GM18870 (cell line): ENCODE results near the gene BMPER.

Source experiments
- ATAC-seq: cut with Tn5 transposase; IDR thresholded peaks from one replicate; pipeline ENCODE4 v1.9.1; 2021; ENCODE audit warnings: moderate library complexity; ENCODE audit not compliant: unreplicated experiment

Gene BMPER

DNA sequence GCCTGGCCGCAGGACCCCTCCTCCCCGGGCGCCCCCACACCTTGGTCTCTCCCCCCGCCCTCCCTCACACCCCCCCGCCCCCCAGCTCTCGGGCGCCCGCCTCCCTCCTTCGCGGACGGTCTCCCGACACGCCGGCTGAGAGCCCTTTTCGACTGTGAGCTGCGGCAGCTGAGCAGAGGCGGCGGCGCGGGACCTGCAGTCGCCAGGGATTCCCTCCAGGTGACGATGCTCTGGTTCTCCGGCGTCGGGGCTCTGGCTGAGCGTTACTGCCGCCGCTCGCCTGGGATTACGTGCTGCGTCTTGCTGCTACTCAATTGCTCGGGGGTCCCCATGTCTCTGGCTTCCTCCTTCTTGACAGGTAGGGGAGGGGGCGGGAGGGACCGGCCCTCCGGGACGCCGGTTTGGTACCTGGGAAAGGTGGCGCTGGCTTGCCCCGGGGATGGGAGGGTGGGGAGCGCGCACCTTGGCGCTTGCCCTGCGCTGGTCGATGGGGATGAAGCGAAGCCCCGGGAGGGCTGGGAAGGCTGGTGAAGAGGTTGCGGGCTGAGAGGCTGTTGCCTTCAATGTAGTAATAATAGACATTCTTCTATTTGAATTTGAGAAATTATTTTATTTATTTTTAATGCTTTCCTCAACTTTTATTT is at the start of gene BMPER:
TSS of gene BMPER (plus strand) at position 151 of the 644 bp plus-strand sequence. CDS start at position 226, 75 bp downstream.
- no peak for ATAC-seq

DNA sequence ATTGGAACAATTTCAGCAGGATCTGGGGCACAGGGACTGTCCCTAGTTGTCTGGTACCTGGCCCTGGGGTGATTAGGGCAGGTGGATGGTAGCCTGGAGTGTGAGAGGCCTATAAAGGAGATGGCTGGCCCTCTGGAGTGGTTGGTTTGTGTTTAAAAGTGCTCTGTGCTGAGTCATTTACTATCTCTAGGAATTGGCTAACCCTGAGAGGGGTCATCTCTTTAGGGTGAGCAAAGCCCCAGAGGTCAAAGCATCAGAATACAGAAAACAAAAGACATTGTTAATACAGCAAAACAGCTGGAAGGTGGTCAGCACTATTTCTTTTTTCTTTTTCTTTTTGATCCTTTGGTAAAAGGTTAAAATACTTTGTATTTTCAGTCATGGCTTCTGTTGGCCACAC is 43.4 kb upstream of the BMPER start:
- no peak for ATAC-seq

DNA sequence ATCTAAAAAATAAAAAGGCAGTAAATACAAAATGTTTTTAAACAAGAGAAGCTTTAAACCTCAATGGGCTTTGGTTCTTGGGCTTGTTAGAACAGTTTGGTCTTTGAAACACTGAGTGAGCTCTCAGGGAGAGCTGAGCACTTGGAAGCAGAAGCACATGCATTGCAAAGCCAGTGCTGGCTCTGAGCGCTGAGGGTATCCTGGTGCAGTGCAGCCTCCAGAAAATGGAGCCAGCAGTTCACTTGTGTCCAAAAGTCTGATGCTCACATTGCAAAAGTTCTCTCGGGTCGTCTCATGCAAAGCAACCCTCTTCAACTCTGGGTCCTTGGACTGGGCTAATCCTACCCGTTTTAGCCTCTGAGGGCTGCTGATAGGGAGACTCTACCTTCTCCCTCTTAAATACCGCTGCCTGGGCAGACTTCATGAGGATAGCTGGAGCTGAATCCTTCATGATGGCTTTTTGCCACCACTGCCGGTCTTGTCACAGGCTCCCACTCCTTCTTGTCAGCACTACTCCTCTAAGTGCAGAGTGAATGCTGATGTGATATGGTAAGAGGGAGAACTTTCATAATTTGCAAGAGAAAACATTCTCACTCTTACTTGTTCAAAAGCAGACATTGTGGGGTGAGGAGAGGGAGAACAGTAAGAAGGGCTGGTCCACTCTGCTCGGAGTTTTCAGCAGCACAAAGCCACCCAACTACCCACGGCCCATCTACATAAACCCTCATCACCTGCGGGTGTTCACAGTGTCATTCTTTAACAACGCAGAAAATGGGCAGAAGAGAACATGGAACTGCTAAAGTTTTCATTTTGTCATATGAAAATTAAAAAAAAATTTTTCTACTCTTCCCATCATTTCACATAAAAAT is 42.2 kb upstream of the BMPER start:
- ATAC-seq = no peak

DNA sequence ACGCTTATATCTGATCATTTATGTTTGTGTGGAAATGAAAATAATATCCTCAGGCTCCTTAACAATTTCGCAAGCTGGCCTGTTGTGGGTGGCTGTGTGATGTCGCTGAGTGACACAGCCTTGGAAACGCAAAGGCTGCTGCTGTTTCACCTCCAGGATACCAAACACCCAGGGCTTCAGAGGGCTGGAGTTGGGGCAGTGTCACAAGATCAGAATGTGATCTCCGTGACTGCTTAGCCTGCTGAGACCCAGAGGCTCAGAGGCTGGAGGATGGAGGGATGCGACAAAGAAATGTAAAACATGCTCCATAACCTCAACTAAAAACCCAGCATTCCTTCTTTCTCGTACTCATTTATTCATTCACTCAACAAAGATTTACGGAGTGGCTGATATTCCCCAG is 37.2 kb upstream of the BMPER start:
- ATAC-seq = no peak

DNA sequence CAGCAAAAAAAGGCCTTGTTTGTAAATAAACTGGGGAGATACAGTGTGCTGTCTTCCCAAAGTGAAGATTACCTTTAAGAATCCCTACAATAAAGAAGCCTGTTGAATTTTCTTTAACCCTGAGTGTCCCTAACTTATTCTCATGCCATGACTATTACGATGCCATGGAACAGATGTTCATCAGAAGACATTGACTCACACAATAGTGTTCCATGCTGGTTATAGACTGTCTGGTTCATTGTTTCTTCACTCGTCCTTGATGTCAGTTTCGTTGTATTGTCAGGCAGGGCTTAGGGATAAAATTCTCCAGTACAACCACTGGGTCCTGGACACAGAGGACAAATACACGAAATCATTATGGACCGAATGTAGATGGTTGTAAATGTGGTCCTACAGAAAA is 36.2 kb upstream of the BMPER start:
- no peak for ATAC-seq

DNA sequence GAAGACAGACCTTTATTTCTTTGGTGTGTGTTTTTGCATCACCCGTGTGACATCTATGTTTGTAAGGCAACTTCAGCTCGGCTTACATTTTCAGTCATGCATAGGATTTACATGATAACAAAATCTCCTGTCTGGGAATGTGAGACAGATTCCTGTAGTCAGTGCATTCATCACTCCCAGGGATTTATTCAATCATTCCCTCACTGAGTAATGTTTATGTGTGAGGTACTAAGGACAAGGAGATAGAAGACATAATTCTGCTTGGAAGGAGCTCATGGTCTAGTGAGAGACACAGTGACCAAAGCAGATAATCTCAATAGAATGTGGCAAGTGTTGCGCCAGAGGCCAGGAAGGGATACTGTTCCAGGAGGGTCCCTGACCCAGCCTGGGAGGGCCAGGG is 35.2 kb upstream of the BMPER start:
- ATAC-seq = no peak

DNA sequence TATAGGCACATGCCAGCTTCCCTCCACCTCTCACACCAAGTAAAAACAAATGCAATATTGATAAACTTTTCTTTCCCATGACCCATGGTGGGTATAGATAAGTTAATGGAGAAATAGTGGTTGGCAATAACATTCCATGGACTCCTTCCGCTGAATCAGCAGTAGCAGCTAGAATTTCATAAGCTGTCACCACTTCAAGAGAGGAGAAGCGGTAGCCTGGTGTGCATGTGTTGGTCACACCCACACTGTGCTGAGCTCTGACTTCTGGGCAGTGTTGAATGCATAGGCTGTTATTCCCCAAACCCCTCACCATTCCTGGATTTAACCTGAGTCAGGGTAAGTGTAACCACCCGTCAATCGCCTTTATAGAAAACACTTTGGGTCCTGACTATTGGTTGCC is 32.5 kb upstream of the BMPER start:
- ATAC-seq = no peak

DNA sequence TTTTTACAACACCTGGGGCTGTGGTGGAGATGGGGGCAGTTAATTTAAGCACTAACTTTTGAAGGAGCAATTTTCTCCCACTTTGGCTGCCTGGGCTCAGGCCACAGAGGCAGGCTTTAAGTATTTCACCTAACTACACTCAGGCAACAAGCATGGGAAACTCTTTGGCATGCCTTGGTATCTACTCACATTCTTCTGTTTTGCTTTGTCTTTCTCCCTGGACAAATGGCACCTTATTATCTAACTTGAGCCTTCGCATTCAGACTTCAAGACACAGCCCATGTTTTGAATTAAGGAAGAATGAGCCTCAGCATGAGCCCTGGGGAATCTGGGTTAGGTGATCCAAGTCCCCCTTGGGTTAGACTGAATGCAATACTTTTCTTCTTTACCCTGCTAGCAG is 31.8 kb upstream of the BMPER start:
- no peak for ATAC-seq

DNA sequence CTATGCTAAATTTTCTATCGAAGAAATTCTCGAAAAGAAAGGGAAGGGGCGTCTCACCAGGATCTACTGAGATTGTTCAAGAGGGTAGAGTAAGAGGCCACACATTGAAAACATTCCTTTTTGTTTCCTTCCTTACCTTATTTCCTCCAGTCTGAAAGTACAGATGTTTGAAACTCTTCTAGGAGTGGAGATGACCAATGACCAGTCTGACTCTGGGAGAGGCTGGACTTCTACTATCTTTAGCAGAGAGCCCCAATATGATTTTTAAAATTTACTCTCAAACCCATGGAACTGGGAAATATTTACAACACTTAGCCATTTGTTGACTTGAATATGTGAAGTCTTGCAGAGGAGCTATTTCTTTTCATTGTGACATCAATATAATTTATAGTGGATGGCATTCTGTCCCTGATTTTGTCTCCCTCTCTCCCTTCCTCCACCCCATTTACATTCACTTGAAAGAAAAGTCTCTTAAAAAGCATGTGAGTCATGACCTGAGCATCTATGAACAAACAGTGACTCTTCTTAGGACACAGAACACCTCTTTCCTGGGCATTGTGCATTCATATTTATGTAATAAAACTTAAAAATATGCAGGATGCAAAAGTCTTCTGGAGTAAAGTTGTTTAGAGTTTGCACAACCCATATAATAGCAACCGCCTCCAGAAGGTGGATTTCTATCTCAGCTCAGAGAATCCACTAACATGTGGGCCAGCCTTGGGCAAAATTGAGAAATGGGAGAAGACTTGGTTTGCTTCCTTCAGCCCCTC is 31.2 kb upstream of the BMPER start:
- no peak for ATAC-seq

DNA sequence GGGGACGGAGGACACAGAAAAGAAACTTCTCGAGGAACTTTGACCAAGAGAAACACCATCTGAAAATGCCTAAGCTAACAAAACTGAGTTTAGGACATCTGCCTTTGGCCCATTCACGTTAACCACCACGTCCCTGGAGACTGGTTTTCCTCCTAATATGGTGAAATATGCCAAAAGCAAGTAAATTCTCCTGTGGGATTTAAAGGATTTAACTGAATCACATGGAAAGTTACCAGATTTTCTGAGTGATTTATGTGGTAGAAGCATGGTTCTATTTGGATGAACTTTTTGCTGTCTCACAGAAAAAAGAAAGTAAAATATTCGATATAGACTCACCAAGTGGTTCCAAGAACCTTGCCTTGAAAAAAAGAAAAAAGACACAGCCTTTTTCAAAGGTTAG is 30.4 kb upstream of the BMPER start:
- ATAC-seq = no peak

DNA sequence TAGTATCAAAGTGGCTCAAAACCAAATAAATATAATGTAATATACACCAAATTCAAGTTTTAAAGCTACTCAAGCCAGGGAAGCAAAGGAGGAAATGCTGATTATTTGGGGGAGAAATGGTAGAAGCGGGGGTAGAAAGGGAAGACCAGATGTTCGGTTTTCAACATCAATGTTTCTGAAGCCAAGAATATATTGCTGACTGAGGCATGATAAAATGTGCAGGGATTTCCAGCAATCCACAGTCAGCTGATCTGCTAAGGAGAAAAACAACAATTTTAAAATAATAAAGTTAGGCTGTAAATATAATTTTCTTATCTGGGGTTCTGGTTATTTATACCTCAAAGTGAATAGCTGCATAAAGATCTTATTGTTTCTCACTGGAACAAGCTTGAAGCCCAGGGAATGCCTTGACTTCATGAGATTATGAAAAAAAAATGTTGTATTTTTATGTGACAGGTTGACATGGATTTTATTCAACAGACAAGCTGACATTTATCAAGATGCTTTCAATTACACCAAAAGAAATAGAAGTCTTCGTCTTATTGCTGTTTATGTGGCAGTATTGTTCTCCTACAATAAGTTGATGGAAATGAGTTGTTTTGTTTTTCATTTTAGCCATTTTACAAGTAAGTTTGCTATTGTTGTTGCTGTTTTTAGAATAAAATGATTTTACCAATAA is 28.6 kb upstream of the BMPER start:
- ATAC-seq = no peak

DNA sequence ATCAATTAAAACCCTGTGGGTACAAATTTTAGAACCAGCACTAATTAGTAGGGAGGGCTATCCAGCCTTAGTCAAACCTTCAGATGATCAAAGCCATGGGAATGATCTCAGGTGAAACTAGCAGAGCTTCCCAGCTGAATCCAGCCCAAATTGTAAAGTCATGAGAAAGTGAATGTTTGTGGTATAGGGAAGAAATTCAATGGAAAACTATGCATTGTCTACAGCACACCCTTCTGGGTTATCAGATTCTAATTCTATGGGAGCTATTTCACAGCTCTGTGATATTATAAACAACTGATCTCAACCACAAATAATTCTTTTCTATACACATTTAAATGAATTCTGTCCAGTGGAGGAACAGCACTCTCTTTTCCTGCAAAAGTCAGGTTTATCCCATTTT is 24.6 kb upstream of the BMPER start:
- ATAC-seq = no peak

DNA sequence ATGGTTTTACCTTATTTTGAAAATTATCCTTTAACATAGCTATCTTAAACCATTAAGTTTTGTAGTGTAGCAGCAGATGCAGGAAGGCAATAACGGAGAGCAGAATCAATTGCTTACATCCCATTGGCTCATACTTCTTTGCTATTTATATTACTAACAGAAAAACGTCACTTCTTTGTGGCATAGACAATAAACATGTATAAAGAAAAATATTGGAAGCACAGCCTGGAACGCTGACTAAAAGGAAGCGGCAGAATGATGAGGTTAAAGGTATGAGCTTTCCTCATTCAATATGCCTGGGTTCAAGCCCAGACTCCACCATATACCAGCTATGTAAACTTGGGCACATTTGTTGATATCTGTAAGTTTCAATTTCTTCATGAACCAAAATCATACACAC is 24.0 kb upstream of the BMPER start:
- ATAC-seq = no peak

DNA sequence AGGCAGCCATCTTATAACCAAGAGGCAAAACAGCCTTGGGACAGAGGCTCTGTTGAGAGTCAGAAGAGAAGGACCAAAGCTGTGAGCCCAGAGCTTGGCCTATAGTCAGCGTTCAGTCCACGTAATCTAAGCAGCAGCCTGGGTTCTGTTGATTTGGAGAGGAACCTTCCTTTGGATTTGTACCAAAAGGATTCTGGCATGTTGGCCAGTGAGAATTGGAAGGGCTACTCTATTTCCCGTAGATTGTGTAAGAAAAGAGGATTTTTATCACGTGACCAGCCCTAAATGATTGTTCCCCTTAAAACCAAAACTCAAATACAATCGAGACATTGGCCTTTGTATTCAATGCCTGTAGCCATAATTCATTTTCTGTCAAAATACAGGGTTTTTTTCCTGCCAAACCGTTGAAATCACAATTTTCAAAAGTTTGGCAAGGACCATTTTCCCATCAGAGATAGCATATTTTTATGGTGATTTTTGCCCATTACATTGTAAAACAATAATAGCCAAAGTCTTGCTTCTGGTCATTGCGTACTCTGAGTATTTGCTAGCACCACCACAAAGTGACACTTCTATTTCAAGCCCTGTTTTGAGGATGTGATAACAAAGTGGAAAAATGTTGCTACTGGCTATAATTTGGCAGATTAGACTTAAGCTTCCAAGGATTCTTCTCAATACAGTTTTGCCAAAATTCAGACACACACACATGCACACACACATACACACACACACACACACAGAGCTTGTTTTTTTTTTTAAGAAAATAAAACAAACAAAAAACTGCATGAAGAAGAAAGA is 23.1 kb upstream of the BMPER start:
- ATAC-seq = no peak

DNA sequence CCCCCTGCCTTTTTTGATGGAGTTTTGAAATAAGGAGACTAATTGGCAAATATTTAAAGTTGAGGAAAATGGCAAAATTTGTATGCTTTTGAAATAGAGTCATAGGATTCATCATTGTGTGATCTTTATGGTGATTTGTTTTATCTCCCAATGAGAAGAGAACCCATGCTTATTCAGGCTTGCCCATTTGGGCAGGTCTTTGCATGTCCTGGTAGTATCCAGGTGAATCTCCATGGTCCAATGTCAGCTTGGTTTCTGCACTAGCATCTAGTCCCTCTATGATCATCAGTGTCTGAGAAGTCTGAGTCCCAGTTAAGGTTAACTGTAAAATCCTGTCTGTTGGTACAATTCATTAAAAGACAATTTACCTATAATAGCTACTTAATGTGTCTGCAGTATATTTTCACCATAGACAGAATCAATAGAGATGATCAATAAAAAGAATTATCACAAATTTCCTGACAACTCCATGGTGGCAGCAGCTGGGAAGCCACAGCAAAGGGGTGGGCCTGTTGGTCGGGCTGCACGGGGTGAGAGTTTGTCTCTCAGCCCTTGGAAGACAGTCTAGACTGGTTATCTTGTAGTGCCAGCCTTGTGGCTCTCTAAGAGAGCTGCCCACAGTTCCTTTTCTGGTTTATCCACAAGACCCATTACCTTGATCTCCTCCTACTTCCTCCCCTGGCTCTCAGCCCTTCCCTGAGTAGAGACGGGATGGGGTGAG is 22.2 kb upstream of the BMPER start:
- no peak for ATAC-seq

DNA sequence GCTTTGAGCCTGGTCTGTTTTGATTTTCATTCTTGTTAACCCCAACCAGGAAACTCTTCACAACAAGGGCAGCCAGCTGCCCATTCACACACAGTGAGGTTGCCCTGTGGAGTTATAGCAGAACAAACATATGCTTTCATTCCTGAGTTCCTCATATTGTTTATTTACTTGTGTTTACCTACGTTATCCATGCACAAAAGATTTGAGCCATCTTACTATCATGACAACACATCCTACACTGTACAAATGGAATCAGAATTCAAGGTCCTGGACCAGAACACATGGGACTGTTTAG is 21.7 kb upstream of the BMPER start:
- ATAC-seq = no peak

DNA sequence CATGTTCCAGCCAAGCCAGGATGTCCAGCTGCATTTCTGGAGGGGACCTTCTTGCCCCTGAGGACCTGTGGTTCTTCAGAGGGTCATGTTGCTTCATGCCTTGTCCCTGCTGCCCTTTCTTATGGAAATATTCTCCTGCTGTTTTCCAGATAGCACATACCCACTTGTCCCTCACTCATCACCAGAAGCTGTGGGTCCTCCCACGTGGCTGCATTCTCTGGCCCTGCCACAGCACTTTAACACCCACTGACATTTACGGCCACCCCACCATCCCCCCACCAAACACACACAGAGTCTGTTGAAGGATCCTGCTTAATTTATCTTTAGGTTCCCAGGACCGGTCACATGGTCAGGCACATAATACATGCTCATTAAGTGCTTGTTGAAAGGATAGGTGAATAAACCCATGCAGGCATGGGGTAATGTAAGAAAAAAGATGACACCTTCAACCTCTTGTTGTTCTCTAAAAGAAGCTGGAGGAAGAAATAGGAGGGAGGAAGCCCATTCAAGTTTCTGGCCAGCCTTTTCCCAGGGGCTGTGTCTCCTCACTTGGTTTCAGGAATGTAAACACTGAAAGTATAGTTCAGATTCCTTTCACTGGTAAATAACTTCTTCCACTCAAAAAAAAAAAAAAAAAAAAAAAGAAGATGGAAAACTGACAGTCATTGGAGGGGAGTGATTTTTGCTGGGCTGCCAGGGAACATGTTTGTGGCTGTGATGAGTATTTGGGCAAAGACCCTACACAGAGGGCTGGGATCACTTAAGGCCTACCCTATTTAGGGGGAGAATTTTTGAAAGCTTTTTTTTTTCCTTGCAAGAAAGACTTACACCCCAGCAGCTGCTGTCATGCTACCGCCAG is 19.8 kb upstream of the BMPER start:
- ATAC-seq = no peak

DNA sequence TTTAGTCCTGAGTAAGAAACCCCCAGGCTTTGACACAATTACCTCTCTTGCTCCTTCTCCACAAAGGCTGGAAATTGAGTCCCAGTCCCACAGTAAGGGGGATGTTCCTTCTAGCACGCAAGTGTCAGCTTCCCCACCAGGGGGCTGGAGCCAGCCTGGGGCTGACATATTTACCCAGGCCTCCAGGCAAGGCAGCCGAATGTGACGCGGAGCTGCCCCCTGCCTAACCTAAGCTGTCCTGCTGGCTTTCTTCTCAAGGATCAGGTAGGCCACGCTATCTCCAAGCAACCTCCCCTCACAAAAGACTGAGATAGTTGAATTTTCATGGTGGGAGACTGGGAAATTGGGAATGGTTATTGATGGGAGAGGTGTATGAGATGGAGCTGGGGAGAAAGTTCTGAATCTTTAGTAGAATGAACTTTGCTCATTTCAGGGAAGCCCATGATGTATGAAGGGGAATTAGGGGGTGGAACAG is 19.2 kb upstream of the BMPER start:
- ATAC-seq = no peak
